HepG2 (cell line): ENCODE results near the gene BRAF. TPM values are rescaled to one million over a fixed set of nuclear protein-coding genes. Genes with fewer than 3 reads are reported as not detected.
A peak's percentile ranks its signal among the peaks of the same experiment; 100 is the strongest.

Experiments used
- ELF1 ChIP-seq: sonication (generic); formaldehyde crosslinking; IDR thresholded peaks from 2 replicates; pipeline ENCODE4 v1.4.0; 2020; ENCODE audit warnings: missing genetic modification reagents
- FOXK1 ChIP-seq: sonication (generic); formaldehyde crosslinking; IDR thresholded peaks from 2 replicates; pipeline ENCODE4 v1.4.0; 2020; ENCODE audit warnings: low read depth, missing genetic modification reagents, borderline replicate concordance
- HOXA3 ChIP-seq: sonication (generic); formaldehyde crosslinking; IDR thresholded peaks from 2 replicates; pipeline ENCODE4 v1.5.0; 2020; ENCODE audit warnings: missing genetic modification reagents
- KDM5A ChIP-seq: fragments of 200-600 bp; sonication (generic); IDR thresholded peaks from 2 replicates; pipeline ENCODE4 v1.7.0; 2018; ENCODE audit warnings: antibody characterized with exemption, mild to moderate bottlenecking, low read length, borderline replicate concordance
- KLF9 ChIP-seq: IDR thresholded peaks from 2 replicates; pipeline ENCODE4 v1.6.1; 2016; ENCODE audit warnings: low read depth
- MLLT10 ChIP-seq: sonication (generic); formaldehyde crosslinking; IDR thresholded peaks from 2 replicates; pipeline ENCODE4 v1.4.0; 2020; ENCODE audit warnings: missing genetic modification reagents
- NFKBIZ ChIP-seq: IDR thresholded peaks from 2 replicates; pipeline ENCODE4 v1.6.1; 2018; ENCODE audit warnings: missing genetic modification reagents, missing compliant biosample characterization
- POLR2G ChIP-seq: fragments of 200-400 bp; formaldehyde crosslinking; IDR thresholded peaks from 2 replicates; pipeline ENCODE4 v1.6.1; 2018; ENCODE audit warnings: mild to moderate bottlenecking, low read depth, low read length, moderate library complexity
- SETDB1 ChIP-seq: sonication (generic); formaldehyde crosslinking; IDR thresholded peaks from 2 replicates; pipeline ENCODE4 v1.5.1; 2020; ENCODE audit warnings: missing genetic modification reagents, mild to moderate bottlenecking, borderline replicate concordance
- SKI ChIP-seq: fragments of 450-650 bp; IDR thresholded peaks from one replicate; pipeline ENCODE4 v1.6.1; 2018; ENCODE audit warnings: mild to moderate bottlenecking; ENCODE audit not compliant: partially characterized antibody
- SOX5 ChIP-seq: IDR thresholded peaks from 2 replicates; pipeline ENCODE4 v1.6.1; 2016; ENCODE audit warnings: borderline replicate concordance
- SRF ChIP-seq: IDR thresholded peaks from 2 replicates; pipeline ENCODE4 v1.6.1; 2011; ENCODE audit warnings: mild to moderate bottlenecking, low read depth, low read length, moderate library complexity
- TRIM22 ChIP-seq: fragments of 450-650 bp; IDR thresholded peaks from 2 replicates; pipeline ENCODE4 v1.6.1; 2017
- TRIM24 ChIP-seq: sonication (generic); formaldehyde crosslinking; IDR thresholded peaks from 2 replicates; pipeline ENCODE4 v1.8.0; 2022; ENCODE audit warnings: mild to moderate bottlenecking, missing genetic modification reagents
- ZFP36L1 ChIP-seq: sonication (generic); formaldehyde crosslinking; IDR thresholded peaks from 2 replicates; pipeline ENCODE4 v1.8.0; 2022; ENCODE audit warnings: mild to moderate bottlenecking, missing genetic modification reagents, moderate library complexity
- ZNF30 ChIP-seq: sonication (generic); formaldehyde crosslinking; IDR thresholded peaks from 2 replicates; pipeline ENCODE4 v1.5.0; 2020; ENCODE audit warnings: mild to moderate bottlenecking, missing genetic modification reagents
- ZNF337 ChIP-seq: sonication (generic); formaldehyde crosslinking; IDR thresholded peaks from 2 replicates; pipeline ENCODE4 v1.5.1; 2020; ENCODE audit warnings: missing genetic modification reagents, low read depth, mild to moderate bottlenecking, borderline replicate concordance
- ZNF432 ChIP-seq: sonication (generic); formaldehyde crosslinking; IDR thresholded peaks from 2 replicates; pipeline ENCODE4 v1.5.0; 2020; ENCODE audit warnings: missing genetic modification reagents, mild to moderate bottlenecking, borderline replicate concordance
- ZNF598 ChIP-seq: sonication (generic); formaldehyde crosslinking; IDR thresholded peaks from 2 replicates; pipeline ENCODE4 v1.5.1; 2020; ENCODE audit warnings: mild to moderate bottlenecking, missing genetic modification reagents, borderline replicate concordance
- ZNF652 ChIP-seq: IDR thresholded peaks from 2 replicates; pipeline ENCODE4 v1.6.1; 2016; ENCODE audit warnings: low read depth, borderline replicate concordance
- ZNF670 ChIP-seq: sonication (generic); formaldehyde crosslinking; IDR thresholded peaks from 2 replicates; pipeline ENCODE4 v1.8.0; 2022; ENCODE audit warnings: mild to moderate bottlenecking, missing genetic modification reagents, borderline replicate concordance
- ZSCAN25 ChIP-seq: sonication (generic); formaldehyde crosslinking; IDR thresholded peaks from 2 replicates; pipeline ENCODE4 v1.8.0; 2022; ENCODE audit warnings: mild to moderate bottlenecking, missing genetic modification reagents
- polyA plus RNA-seq, 8 experiments: library from polyadenylated mRNA; depleted of rRNA in 3 of 8; stranded (reverse) in 7 of 8; unstranded in 1 of 8; fragments of >200 nt; fragmentation: Illumina TruSeq in 4 of 8; extraction: Trizol in 4 of 8; gene quantifications; 2 replicates each; pipeline versions ENCODE4 v1.2.1 to v1.2.3, GENCODE V29; 2011 to 2016; ENCODE audit warnings: low read depth in 4 of 8, missing spikeins in 1 of 8, mixed read lengths in 1 of 8; ENCODE audit not compliant: insufficient read depth in 1 of 8
- total RNA-seq, 5 experiments: library from RNA; depleted of rRNA; stranded (reverse); fragments of >200 nt; fragmentation: Illumina TruSeq; extraction: Trizol; gene quantifications; 2 replicates each; pipeline ENCODE4 v1.2.3, GENCODE V29; 2016; ENCODE audit warnings: low read depth in 1 of 5
- TF ChIP-seq, protein P1 (sequence below): IDR thresholded peaks from 2 replicates; pipeline ENCODE4 v1.6.1; 2016
- TF ChIP-seq, protein P2 (sequence below), 2 experiments: sonication (generic) in 1 of 2; formaldehyde crosslinking in 1 of 2; IDR thresholded peaks; 2 replicates each; pipeline versions ENCODE4 v1.4.0 to v1.6.1; 2018 to 2020; ENCODE audit warnings: missing genetic modification reagents in 2 of 2, borderline replicate concordance in 1 of 2, low read depth in 1 of 2, mild to moderate bottlenecking in 1 of 2, missing biosample characterization in 1 of 2
- TF ChIP-seq, protein P3 (sequence below): sonication (generic); formaldehyde crosslinking; conservative IDR thresholded peaks from 2 replicates; pipeline ENCODE4 v1.5.0; 2020; ENCODE audit warnings: missing genetic modification reagents

The BRAF gene
- total and polyA plus RNA-seq, 2 of the 13 experiments (the other 11 are each of a cell fraction or from before 2014, with no cell fraction given), result 12.5 to 13.4 TPM

DNA sequence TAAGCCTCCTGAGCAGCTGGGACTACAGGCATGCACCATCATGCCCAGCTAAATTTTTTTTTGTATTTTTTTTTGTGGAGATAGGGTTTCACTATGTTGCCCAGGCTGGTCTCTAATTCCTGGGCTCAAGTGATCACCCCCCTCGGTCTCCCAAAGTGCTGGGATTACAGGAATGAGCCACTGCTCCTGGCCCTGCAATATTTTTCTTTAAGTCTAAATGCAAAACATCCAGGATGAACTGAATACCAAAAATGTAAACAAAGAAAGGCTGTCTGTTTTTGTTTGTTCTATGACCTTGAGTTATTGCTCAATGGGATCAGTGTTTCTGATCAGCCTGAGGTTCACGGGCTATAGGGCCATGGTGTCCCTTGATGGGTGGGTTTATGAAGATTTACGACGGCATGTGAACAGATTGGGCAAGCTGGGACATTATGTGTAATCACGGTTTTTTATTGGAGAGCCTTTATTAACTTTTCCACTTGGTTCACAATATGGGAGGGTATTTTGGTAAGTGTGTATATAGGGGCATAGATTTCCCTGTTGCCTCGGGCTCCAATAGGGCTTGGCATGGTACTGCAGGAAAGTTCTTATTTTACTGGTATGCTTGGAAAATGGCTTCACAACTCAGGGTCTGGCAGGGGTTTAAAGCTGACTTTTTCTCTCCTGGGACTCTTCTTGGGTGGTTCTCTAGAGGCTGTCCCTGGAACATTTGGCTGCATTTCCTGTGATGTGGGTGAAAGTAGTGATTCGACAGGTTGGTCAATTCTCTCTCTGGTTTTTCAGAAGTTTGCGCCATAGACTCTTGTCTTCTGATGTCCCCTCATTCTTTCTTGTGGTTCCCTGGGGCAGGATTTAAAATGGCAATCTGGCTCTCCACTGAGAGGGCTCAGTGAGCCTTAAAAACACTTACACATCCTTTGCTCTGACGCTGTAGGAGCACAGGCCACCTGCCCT, 48.4 kb upstream of the BRAF start (continued):
- TF ChIP-seq, protein P1, sequence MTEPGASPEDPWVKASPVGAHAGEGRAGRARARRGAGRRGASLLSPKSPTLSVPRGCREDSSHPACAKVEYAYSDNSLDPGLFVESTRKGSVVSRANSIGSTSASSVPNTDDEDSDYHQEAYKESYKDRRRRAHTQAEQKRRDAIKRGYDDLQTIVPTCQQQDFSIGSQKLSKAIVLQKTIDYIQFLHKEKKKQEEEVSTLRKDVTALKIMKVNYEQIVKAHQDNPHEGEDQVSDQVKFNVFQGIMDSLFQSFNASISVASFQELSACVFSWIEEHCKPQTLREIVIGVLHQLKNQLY, result peak; percentile 67; the same call in 1 of the 2 replicates
- TF ChIP-seq SKI (peak; percentile 22), ZNF432 (no peak), ELF1 (CRISPR knock-in tag) (peak; percentile 23; the same call in 1 of the 2 replicates), KDM5A (no peak), TRIM22 (no peak), ZNF598 (CRISPR knock-in tag) (no peak), MLLT10 (CRISPR knock-in tag) (no peak), NFKBIZ (CRISPR knock-in tag) (peak; percentile 36; the same call in 1 of the 2 replicates), FOXK1 (CRISPR knock-in tag) (peak; percentile 96; the same call in 1 of the 2 replicates), SOX5 (peak; percentile 90), ZFP36L1 (CRISPR knock-in tag) (no peak), SRF (peak; percentile 22; the same call in 1 of the 2 replicates), HOXA3 (peak; percentile 52), ZNF670 (CRISPR knock-in tag) (no peak), KLF9 (0 out of 2 replicates have a peak, but pooled peaks have one; percentile 18), ZNF30 (no peak), ZSCAN25 (no peak), SETDB1 (CRISPR knock-in tag) (no peak), ZNF652 (CRISPR knock-in tag) (peak; percentile 44), ZNF337 (no peak), POLR2G (no peak), TRIM24 (no peak)
- TF ChIP-seq, protein P2, sequence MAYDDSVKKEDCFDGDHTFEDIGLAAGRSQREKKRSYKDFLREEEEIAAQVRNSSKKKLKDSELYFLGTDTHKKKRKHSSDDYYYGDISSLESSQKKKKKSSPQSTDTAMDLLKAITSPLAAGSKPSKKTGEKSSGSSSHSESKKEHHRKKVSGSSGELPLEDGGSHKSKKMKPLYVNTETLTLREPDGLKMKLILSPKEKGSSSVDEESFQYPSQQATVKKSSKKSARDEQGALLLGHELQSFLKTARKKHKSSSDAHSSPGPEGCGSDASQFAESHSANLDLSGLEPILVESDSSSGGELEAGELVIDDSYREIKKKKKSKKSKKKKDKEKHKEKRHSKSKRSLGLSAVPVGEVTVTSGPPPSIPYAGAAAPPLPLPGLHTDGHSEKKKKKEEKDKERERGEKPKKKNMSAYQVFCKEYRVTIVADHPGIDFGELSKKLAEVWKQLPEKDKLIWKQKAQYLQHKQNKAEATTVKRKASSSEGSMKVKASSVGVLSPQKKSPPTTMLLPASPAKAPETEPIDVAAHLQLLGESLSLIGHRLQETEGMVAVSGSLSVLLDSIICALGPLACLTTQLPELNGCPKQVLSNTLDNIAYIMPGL (CRISPR knock-in tag; IDR thresholded peaks at IDR 0.05; ENCODE audit: borderline replicate concordance in 1 of 2, low read depth in 1 of 2), result no peak
- TF ChIP-seq, protein P3, sequence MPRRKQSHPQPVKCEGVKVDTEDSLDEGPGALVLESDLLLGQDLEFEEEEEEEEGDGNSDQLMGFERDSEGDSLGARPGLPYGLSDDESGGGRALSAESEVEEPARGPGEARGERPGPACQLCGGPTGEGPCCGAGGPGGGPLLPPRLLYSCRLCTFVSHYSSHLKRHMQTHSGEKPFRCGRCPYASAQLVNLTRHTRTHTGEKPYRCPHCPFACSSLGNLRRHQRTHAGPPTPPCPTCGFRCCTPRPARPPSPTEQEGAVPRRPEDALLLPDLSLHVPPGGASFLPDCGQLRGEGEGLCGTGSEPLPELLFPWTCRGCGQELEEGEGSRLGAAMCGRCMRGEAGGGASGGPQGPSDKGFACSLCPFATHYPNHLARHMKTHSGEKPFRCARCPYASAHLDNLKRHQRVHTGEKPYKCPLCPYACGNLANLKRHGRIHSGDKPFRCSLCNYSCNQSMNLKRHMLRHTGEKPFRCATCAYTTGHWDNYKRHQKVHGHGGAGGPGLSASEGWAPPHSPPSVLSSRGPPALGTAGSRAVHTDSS, result no peak
